GM19043 (cell line): ENCODE results near the gene ADAMTS9.
"Not testable (repeated sequence)": the region's sequence is repeated elsewhere in the genome, so short reads cannot be mapped to it uniquely, and the experiment has no call there.

Experiments used
- ATAC-seq: cut with Tn5 transposase; IDR thresholded peaks from one replicate; pipeline ENCODE4 v1.9.1; 2021; ENCODE audit warnings: low read depth; ENCODE audit not compliant: unreplicated experiment

The ADAMTS9 gene

GRCh38 chr3:64550745-64551144, 137.1 kb downstream of the ADAMTS9 start:
- no peak for ATAC-seq

- ATAC-seq = no peak
These were observed 137.9 kb downstream of the ADAMTS9 start for GRCh38 chr3:64549869-64550268.

- ATAC-seq = no peak
These were observed 139.5 kb downstream of the ADAMTS9 start for GRCh38 chr3:64548200-64548889.

GRCh38 chr3:64546856-64547255, 140.9 kb downstream of the ADAMTS9 start:
- ATAC-seq = no peak

- not testable (repeated sequence) for ATAC-seq
These were observed 142.6 kb downstream of the ADAMTS9 start for GRCh38 chr3:64545239-64545638.

GRCh38 chr3:64541803-64542202, 146.0 kb downstream of the ADAMTS9 start:
- no peak for ATAC-seq

GRCh38 chr3:64539451-64540196, 148.2 kb downstream of the ADAMTS9 start:
- no peak for ATAC-seq

- ATAC-seq = no peak
These were observed 151.6 kb downstream of the ADAMTS9 start for GRCh38 chr3:64536166-64536565.

GRCh38 chr3:64533617-64534317, 154.0 kb downstream of the ADAMTS9 start:
- ATAC-seq = peak; percentile 94

GRCh38 chr3:64530434-64531049, 157.3 kb downstream of the ADAMTS9 start:
- no peak for ATAC-seq

GRCh38 chr3:64523324-64523723, 164.5 kb downstream of the ADAMTS9 start:
- no peak for ATAC-seq

GRCh38 chr3:64520334-64520733, 167.5 kb downstream of the ADAMTS9 start:
- no peak for ATAC-seq

GRCh38 chr3:64518950-64519349, 168.8 kb downstream of the ADAMTS9 start:
- ATAC-seq = no peak

- ATAC-seq = no peak
These were observed 169.3 kb downstream of the ADAMTS9 start for GRCh38 chr3:64518496-64518895.

GRCh38 chr3:64514889-64515288, 172.9 kb downstream of the ADAMTS9 start:
- no peak for ATAC-seq

GRCh38 chr3:64509206-64509605, 178.6 kb downstream of the ADAMTS9 start:
- ATAC-seq = no peak

GRCh38 chr3:64508140-64508539, 179.7 kb downstream of the ADAMTS9 start:
- ATAC-seq = no peak

- ATAC-seq = no peak
These were observed 181.5 kb downstream of the ADAMTS9 start for GRCh38 chr3:64506255-64506654.

- ATAC-seq = no peak
These were observed 182.4 kb downstream of the ADAMTS9 start for GRCh38 chr3:64505419-64505818.

GRCh38 chr3:64502284-64502683, 185.5 kb downstream of the ADAMTS9 start:
- no peak for ATAC-seq

- ATAC-seq = no peak
These were observed 186.4 kb downstream of the ADAMTS9 start for GRCh38 chr3:64501298-64501906.
